LNCAP (cell line): ENCODE results near the gene CEP85.

Experiments used
- TF ChIP-seq, protein P1 (sequence below): fragments of 450-650 bp; IDR thresholded peaks from 2 replicates; pipeline ENCODE4 v1.5.1; 2017; ENCODE audit warnings: mild to moderate bottlenecking

The CEP85 gene, protein sequence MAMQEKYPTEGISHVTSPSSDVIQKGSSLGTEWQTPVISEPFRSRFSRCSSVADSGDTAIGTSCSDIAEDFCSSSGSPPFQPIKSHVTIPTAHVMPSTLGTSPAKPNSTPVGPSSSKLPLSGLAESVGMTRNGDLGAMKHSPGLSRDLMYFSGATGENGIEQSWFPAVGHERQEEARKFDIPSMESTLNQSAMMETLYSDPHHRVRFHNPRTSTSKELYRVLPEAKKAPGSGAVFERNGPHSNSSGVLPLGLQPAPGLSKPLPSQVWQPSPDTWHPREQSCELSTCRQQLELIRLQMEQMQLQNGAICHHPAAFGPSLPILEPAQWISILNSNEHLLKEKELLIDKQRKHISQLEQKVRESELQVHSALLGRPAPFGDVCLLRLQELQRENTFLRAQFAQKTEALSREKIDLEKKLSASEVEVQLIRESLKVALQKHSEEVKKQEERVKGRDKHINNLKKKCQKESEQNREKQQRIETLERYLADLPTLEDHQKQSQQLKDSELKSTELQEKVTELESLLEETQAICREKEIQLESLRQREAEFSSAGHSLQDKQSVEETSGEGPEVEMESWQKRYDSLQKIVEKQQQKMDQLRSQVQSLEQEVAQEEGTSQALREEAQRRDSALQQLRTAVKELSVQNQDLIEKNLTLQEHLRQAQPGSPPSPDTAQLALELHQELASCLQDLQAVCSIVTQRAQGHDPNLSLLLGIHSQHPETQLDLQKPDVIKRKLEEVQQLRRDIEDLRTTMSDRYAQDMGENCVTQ

DNA sequence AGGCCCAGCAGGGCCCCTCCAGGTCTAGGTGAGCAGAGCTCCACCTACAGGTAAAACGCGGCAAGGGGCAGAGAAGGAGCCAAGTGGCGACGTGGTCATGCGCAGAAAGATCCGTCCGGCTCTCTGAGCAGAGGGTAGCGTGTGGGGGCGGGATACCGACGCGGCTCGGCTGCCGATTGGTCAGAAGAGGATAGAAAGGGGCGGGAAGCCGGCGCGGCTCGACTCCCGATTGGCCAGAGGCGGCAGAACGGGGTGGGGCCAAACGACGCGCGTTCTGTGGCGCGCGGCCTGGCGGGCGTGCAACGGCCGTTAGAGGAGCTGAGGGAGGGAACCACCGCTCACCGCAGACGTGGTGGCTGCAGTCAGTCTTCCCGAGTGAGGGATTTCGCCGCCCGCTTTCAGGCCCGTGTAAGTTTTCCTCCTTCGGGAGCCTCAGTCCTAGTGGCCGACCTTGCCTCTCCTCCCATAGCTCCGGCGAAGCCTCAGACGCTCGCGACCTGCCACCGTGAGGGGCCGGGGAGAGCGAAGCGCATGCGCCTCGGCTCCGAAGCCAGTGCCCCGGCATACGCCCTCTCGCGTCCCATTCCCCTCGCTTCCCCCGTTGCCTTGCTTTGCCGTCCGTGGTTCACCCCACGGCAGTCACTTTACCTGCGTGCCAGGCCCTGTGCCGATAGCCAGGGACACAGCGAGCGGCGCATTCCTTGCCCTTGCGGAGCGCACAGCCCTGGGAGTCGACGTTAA, at the start of gene CEP85:
CEP85 (plus strand) TSS at position 298 of the 741 bp plus-strand sequence. CDS start 5,584 bp downstream, outside the sequence.
- TF ChIP-seq, protein P1, sequence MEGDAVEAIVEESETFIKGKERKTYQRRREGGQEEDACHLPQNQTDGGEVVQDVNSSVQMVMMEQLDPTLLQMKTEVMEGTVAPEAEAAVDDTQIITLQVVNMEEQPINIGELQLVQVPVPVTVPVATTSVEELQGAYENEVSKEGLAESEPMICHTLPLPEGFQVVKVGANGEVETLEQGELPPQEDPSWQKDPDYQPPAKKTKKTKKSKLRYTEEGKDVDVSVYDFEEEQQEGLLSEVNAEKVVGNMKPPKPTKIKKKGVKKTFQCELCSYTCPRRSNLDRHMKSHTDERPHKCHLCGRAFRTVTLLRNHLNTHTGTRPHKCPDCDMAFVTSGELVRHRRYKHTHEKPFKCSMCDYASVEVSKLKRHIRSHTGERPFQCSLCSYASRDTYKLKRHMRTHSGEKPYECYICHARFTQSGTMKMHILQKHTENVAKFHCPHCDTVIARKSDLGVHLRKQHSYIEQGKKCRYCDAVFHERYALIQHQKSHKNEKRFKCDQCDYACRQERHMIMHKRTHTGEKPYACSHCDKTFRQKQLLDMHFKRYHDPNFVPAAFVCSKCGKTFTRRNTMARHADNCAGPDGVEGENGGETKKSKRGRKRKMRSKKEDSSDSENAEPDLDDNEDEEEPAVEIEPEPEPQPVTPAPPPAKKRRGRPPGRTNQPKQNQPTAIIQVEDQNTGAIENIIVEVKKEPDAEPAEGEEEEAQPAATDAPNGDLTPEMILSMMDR, result peak; percentile 62

DNA sequence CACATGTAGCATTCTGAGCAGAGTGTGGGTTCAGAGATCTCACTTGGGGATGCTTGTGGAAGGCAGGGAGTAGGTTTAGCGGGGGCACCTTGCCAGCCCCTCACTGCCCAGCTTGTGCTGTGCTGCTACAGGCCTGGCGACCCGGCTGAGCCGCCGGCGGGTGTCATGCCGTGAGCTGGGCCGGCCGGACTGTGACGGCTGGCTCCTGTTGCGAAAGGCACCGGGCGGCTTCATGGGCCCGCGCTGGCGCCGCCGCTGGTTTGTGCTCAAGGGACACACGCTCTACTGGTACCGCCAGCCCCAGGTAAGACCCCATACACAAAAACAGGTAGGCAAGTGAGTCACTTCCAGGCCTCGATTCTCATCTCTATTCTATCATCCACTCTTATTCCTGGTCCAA, 49.1 kb upstream of the CEP85 start:
- TF ChIP-seq, protein P1, result no peak

DNA sequence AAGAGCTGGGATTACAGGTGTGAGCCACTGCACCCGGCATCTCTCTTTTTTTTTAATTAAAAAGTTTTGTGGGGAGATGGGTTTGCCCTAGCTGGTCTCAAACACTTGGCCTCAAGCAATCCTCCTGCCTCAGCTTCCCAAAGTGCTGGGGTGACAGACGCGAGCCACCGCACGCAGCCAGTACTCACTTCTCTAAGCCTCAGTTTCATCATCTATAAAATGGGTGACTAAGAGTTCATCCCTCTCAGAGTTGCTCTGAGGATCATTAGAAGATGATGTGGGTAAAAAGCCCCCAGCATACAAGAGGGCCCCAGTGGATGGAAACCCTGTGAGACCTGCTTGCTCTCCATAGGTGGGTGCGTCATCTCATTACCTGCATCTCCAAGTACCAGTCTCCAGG, 46.1 kb upstream of the CEP85 start:
- TF ChIP-seq, protein P1, result no peak

DNA sequence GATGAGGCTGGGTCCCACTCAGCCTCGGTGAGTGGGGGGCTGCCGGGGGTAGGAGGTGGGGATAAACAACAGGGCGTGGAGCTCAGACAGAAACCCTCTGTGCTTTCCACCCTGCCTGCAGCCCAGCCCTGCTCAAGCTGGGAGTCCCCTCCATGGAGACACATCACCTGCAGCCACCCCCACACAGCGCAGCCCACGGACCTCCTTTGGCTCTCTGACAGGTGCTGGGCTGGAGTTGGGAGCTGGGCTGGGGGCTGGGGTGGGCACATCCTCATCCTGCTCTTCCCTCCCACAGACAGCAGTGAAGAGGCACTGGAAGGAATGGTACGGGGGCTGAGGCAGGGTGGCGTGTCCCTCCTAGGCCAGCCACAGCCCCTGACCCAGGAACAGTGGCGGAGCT, 45.5 kb upstream of the CEP85 start:
- TF ChIP-seq, protein P1, result no peak

DNA sequence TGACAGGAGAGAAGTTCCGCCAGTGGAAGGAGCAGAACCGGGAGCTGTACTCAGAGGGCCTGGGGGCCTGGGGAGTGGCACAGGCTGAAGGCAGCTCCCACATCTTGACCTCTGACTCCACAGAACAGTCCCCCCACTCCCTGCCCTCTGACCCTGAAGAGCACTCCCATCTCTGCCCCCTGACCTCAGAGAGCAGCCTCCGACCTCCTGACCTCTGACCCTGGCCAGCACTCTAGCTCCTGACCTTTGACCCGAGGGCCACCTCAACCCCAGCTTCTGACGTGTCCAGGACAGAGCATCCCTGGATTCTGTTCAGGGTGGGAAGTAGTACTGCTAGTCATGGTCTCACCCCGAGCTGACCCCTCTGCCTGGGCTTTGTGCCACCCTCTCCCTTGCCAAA, 44.7 kb upstream of the CEP85 start:
- TF ChIP-seq, protein P1, result no peak

DNA sequence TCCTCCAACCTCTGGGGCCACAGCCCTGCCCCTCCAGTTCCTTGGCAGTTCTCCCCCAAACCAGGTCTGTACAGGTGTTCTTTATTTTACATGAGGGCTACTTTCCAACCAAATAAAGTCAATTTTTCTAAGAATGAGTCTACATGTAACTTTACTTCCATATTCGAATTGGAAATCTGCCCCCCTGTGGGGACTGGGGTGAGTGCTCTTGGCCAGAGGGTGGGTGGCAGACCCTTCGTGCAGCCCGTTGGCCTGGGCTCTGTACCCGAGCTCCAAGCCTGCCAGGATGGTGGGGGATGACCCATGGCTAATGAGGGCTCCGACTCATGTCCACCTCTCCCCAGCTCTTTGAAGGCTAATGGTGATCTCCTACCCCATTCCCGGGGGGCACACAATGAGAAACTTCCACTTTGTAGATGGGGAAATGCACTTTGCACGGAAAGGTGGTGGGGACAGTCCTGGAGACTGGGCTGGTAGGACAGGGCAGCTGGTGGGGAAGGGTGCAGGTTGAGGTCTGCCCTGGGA, 44.2 kb upstream of the CEP85 start:
- TF ChIP-seq, protein P1, result no peak

DNA sequence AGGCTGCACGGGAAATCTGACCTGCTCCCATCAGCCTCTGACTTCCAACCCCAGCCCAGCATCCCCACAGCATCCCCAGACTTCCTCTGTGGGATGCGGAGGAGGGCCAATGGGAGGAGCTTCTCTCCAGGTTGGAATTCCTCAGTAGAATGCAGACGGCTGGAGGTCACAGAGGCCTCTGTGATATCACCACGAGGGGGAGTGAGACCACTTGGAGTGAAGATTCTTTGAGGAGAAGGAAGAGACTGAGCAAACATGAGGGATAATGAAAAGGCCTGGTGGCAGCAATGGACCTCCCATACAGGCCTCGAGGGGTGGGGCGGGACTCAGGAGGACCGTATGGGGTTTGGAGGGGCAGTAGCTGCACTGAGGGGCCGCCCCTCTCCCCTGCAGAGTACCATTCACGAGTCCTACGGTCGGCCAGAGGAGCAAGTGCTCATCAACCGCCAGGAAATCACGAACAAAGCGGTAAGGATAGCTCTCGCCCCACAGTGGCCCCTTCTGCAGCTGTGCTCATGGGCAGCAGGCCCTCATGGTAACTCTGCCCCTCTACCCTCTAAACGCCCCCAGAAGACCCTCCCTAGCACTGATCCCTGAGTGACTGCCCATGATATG, 43.5 kb upstream of the CEP85 start, which contains the start of gene CATSPER4:
CATSPER4 (plus strand) TSS at position 230 of the 615 bp plus-strand sequence; CDS start at position 256, 26 bp downstream.
- TF ChIP-seq, protein P1, result no peak
